Measurements from ENCODE around the gene ADARB2.

DNA sequence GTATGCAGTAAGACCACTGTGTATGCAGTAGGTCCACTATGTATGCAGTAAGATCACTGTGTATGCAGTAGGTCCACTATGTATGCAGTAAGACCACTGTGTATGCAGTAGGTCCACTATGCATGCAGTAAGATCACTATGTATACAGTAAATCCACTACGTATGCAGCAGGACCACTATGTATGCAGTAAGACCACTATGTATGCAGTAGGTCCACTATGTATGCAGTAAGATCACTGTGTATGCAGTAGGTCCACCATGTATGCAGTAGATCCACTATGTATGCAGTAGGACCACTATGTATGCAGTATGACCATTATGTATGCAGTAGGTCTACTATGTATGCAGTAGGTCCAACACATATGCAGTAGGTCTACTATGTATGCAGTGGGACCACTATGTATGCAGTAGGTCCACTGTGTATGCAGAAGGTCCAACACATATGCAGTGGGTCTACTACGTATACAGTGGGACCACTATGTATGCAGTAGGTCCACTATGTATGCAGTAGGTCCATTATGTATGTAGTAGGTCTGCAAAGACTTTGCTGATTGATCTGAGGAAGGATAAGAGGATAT, 313.6 kb downstream of the ADARB2 start:
- TF ChIP-seq, protein P1, sequence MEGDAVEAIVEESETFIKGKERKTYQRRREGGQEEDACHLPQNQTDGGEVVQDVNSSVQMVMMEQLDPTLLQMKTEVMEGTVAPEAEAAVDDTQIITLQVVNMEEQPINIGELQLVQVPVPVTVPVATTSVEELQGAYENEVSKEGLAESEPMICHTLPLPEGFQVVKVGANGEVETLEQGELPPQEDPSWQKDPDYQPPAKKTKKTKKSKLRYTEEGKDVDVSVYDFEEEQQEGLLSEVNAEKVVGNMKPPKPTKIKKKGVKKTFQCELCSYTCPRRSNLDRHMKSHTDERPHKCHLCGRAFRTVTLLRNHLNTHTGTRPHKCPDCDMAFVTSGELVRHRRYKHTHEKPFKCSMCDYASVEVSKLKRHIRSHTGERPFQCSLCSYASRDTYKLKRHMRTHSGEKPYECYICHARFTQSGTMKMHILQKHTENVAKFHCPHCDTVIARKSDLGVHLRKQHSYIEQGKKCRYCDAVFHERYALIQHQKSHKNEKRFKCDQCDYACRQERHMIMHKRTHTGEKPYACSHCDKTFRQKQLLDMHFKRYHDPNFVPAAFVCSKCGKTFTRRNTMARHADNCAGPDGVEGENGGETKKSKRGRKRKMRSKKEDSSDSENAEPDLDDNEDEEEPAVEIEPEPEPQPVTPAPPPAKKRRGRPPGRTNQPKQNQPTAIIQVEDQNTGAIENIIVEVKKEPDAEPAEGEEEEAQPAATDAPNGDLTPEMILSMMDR (IDR thresholded peaks at IDR 0.05; ENCODE audit: low read depth, low read length, poor library complexity, severe bottlenecking) = no peak
- TF ChIP-seq EZH2phosphoT487 (IDR thresholded peaks at IDR 0.05; ENCODE audit: borderline replicate concordance, low read length) = no peak

Measured in DOHH2 (cell line).